Hematopoietic multipotent progenitor cell treated with erythropoietin and hydrocortisone succinate and interleukin-3 and kit ligand, for 15 days (in vitro differentiated cells): ENCODE measurements around the gene ISCU.
"Not testable (repeated sequence)": the region's sequence is repeated elsewhere in the genome, so short reads cannot be mapped to it uniquely, and the experiment has no call there.

ENCODE experiments used
- DNase-seq: peaks from one replicate; pipeline ENCODE4 v3.0.0-alpha.2; 2015; ENCODE audit warnings: low spot score

Gene ISCU

GRCh38 chr12:108543652-108544051, 18.7 kb upstream of the ISCU start:
- no peak for DNase-seq

GRCh38 chr12:108547686-108548085, 14.7 kb upstream of the ISCU start:
- DNase-seq, result no peak

- no peak for DNase-seq
These were observed 13.4 kb upstream of the ISCU start for GRCh38 chr12:108548954-108549521.

- DNase-seq, result no peak
These were observed 10.9 kb upstream of the ISCU start for GRCh38 chr12:108551535-108551934.

GRCh38 chr12:108553799-108554198, 8.6 kb upstream of the ISCU start:
- DNase-seq, result no peak

- not testable (repeated sequence) for DNase-seq
These were observed 7.0 kb upstream of the ISCU start for GRCh38 chr12:108555383-108555782.

- no peak for DNase-seq
These were observed 3.3 kb upstream of the ISCU start for GRCh38 chr12:108559007-108559655.

- no peak for DNase-seq
These were observed 2.6 kb upstream of the ISCU start for GRCh38 chr12:108559748-108560147.

- peak; percentile 26 for DNase-seq
These were observed 2.1 kb upstream of the ISCU start for GRCh38 chr12:108560321-108560721.

GRCh38 chr12:108560752-108561719, 1.4 kb upstream of the ISCU start, which contains the start of gene SART3:
Gene SART3 (minus strand): TSS chr12:108561173. CDS start chr12:108561154, 19 bp downstream.
- peak; percentile 95 for DNase-seq

GRCh38 chr12:108561852-108562347, 496 bp upstream of the ISCU start:
- no peak for DNase-seq

GRCh38 chr12:108563136-108563803, 874 bp downstream of the ISCU start:
- peak; percentile 94 for DNase-seq

GRCh38 chr12:108563804-108564151, 1.4 kb downstream of the ISCU start:
- no peak for DNase-seq

GRCh38 chr12:108564724-108565123, 2.3 kb downstream of the ISCU start:
- DNase-seq, result peak; percentile 88

- no peak for DNase-seq
These were observed 2.8 kb downstream of the ISCU start for GRCh38 chr12:108565146-108565545.

- peak; percentile 90 for DNase-seq
These were observed 3.6 kb downstream of the ISCU start for GRCh38 chr12:108565976-108566375.

- DNase-seq, result no peak
These were observed 4.1 kb downstream of the ISCU start for GRCh38 chr12:108566452-108566851.

GRCh38 chr12:108567406-108568337, 5.3 kb downstream of the ISCU start:
- DNase-seq, result no peak

- no peak for DNase-seq
These were observed 6.2 kb downstream of the ISCU start for GRCh38 chr12:108568338-108569154.
